ENCODE measurements around the gene BDKRB2. TPM values are rescaled to one million over a fixed set of nuclear protein-coding genes. Genes with fewer than 3 reads are reported as not detected.

The BDKRB2 gene
- total and polyA plus RNA-seq, 2 of the 8 experiments (the other 6 are each of a cell fraction or from before 2014, with no cell fraction given), result 0.13 to 0.21 TPM

DNA sequence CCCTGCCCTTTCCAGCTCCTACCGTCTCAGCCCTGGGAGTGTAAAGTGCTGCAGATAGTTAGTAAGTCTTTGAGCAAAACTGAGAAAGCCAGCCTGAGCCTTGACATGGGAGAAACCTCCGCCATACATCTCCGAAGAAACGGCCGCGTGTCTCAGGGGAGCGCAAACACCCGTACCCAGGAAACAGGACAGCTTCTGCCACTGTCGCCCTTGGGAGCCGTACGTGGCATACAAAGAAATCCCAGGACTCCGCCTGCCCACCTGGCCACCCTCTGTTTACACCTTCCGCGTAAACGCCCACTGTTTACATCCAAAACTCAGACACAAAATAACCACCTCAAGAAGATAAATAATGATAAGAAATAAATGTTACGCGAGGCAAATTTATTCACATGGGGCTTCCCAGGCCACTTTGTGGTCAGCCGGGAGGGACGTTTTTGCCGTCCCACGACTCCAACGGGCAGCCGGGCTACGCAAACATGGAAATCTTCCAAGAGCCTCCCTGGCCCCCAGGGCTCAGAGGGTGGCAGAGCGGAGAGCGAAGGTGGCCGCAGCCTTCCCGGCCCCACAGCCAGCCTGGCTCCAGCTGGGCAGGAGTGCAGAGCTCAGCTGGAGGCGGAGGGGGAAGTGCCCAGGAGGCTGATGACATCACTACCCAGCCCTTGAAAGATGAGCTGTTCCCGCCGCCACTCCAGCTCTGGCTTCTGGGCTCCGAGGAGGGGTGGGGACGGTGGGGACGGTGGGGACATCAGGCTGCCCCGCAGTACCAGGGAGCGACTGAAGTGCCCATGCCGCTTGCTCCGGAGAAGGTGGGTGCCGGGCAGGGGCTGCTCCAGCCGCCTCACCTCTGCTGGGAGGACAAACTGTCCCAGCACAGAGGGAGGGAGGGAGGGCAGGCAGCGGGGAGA lies at the start of gene BDKRB2 (continued):
- TF ChIP-seq CREB1 (IDR thresholded peaks at IDR 0.05) (peak; percentile 51; the same call in 1 of the 2 replicates), PHF8 (conservative IDR thresholded peaks at IDR 0.05; ENCODE audit: low read depth, low read length) (peak; percentile 27; the same call in 1 of the 2 replicates), KDM4A (IDR thresholded peaks at IDR 0.05; ENCODE audit: low read depth, low read length, severe bottlenecking) (peak; percentile 80)

Data from H1 (cell line).